ENCODE data around the gene TXLNB. TPM values are rescaled to one million over a fixed set of nuclear protein-coding genes. Genes with fewer than 3 reads are reported as not detected.

Gene TXLNB
- total RNA-seq, 3 donors from 2014 or later (not counting 1 experiment from before 2014, with no cell fraction given): 0.24 to 0.93 (median 0.50) TPM

GRCh38 chr6:139306291-139306981 is 14.6 kb upstream of the TXLNB start:
- Histone ChIP-seq H3K27me3 (ENCODE audit: control insufficient read depth, insufficient read depth, low read length) (no peaks in the 10 kb centered on the region), H3K9me3 (ENCODE audit: control insufficient read depth, insufficient read depth, low read length) (no peaks in the 10 kb centered on the region), H3K36me3 (ENCODE audit: control insufficient read depth, insufficient read depth, low read length) (no peaks in the 10 kb centered on the region), H3K4me3 (ENCODE audit: low read length) (no peak overlapping the region), H3K4me1 (ENCODE audit: control insufficient read depth, insufficient read depth, low read length) (no peaks in the 10 kb centered on the region), H3K27ac (ENCODE audit: low read length) (no peak overlapping the region)
- no peak overlapping the region for H3K4me3 Mint-ChIP-seq
- ATAC-seq: no peak
- no peak for DNase-seq
- TF ChIP-seq, protein P1, sequence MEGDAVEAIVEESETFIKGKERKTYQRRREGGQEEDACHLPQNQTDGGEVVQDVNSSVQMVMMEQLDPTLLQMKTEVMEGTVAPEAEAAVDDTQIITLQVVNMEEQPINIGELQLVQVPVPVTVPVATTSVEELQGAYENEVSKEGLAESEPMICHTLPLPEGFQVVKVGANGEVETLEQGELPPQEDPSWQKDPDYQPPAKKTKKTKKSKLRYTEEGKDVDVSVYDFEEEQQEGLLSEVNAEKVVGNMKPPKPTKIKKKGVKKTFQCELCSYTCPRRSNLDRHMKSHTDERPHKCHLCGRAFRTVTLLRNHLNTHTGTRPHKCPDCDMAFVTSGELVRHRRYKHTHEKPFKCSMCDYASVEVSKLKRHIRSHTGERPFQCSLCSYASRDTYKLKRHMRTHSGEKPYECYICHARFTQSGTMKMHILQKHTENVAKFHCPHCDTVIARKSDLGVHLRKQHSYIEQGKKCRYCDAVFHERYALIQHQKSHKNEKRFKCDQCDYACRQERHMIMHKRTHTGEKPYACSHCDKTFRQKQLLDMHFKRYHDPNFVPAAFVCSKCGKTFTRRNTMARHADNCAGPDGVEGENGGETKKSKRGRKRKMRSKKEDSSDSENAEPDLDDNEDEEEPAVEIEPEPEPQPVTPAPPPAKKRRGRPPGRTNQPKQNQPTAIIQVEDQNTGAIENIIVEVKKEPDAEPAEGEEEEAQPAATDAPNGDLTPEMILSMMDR (IDR thresholded peaks at IDR 0.05): no peak
- no peak overlapping the region for H3K27ac Mint-ChIP-seq
- H3K4me1 Mint-ChIP-seq: no peaks in the 10 kb centered on the region
- 80% methylated on average over 3 of the region's 3 CpGs for WGBS (ENCODE audit: insufficient coverage)
- intact Hi-C loops (cut with micrococcal nuclease): no loop called here
- no peaks in the 10 kb centered on the region for H3K9me3 Mint-ChIP-seq
- no peaks in the 10 kb centered on the region for H3K27me3 Mint-ChIP-seq (ENCODE audit: low read depth in 2 of 2)
- no peaks in the 10 kb centered on the region for H3K36me3 Mint-ChIP-seq

- ATAC-seq (no peak), DNase-seq (no peak)
- TF ChIP-seq, protein P1 (IDR thresholded peaks at IDR 0.05): no peak
- Histone ChIP-seq H3K27ac (ENCODE audit: low read length) (no peak overlapping the region), H3K9me3 (ENCODE audit: control insufficient read depth, insufficient read depth, low read length) (no peaks in the 10 kb centered on the region), H3K4me3 (ENCODE audit: low read length) (no peak overlapping the region), H3K27me3 (ENCODE audit: control insufficient read depth, insufficient read depth, low read length) (no peaks in the 10 kb centered on the region), H3K36me3 (ENCODE audit: control insufficient read depth, insufficient read depth, low read length) (no peaks in the 10 kb centered on the region), H3K4me1 (ENCODE audit: control insufficient read depth, insufficient read depth, low read length) (no peaks in the 10 kb centered on the region)
- no peaks in the 10 kb centered on the region for H3K9me3 Mint-ChIP-seq
- WGBS (ENCODE audit: insufficient coverage): 78% methylated on average over 2 of the region's 2 CpGs
- H3K36me3 Mint-ChIP-seq: no peaks in the 10 kb centered on the region
- intact Hi-C loops (cut with micrococcal nuclease): no loop called here
- no peaks in the 10 kb centered on the region for H3K27me3 Mint-ChIP-seq (ENCODE audit: low read depth in 2 of 2)
- no peak overlapping the region for H3K27ac Mint-ChIP-seq
- no peak overlapping the region for H3K4me3 Mint-ChIP-seq
- no peaks in the 10 kb centered on the region for H3K4me1 Mint-ChIP-seq
Measured at GRCh38 chr6:139303185-139303584, 11.4 kb upstream of the TXLNB start.

GRCh38 chr6:139297921-139298320 is 6.1 kb upstream of the TXLNB start:
- ATAC-seq (no peak), DNase-seq (no peak)
- TF ChIP-seq, protein P1 (IDR thresholded peaks at IDR 0.05): no peak
- no peak overlapping the region for H3K4me3 ChIP-seq (ENCODE audit: low read length)
- H3K27ac Mint-ChIP-seq: no peak overlapping the region
- no peak overlapping the region for H3K27ac ChIP-seq (ENCODE audit: low read length)
- no peaks in the 10 kb centered on the region for H3K9me3 ChIP-seq (ENCODE audit: control insufficient read depth, insufficient read depth, low read length)
- H3K4me1 ChIP-seq (ENCODE audit: control insufficient read depth, insufficient read depth, low read length): peaks cover 4% of the 10 kb centered on the region
- peaks cover 5 to 13% of the 10 kb centered on the region in 2 donors for H3K4me1 Mint-ChIP-seq
- no peaks in the 10 kb centered on the region for H3K36me3 Mint-ChIP-seq
- H3K27me3 Mint-ChIP-seq (ENCODE audit: low read depth in 2 of 2): no peaks in the 10 kb centered on the region
- H3K4me3 Mint-ChIP-seq: no peak overlapping the region
- no peaks in the 10 kb centered on the region for H3K27me3 ChIP-seq (ENCODE audit: control insufficient read depth, insufficient read depth, low read length)
- intact Hi-C loops (cut with micrococcal nuclease): no loop called here
- H3K36me3 ChIP-seq (ENCODE audit: control insufficient read depth, insufficient read depth, low read length): no peaks in the 10 kb centered on the region
- H3K9me3 Mint-ChIP-seq: no peaks in the 10 kb centered on the region

DNA sequence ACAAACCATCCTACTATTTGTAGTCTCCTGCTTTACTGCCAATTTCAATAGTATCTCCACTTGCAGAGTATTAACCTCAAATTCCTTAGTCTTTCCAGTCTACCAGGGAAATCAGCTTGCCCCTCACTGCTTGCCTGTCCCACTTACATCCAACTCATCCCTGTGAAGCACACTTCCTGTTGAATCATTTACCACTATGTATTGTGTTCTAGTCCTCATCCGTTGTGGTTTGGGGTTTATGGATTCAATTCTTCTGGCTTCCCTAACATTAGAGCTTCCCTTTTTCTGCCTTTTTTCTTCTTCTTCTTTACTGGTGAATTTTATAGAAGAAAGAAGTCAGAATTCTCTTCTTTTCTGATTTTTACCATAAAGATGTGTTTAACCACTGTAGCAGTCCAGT is 5.1 kb upstream of the TXLNB start:
- no CpG with 5 or more reads among the region's 1 CpG for WGBS (ENCODE audit: insufficient coverage)
- Histone ChIP-seq H3K4me1 (ENCODE audit: control insufficient read depth, insufficient read depth, low read length) (peaks cover 14% of the 10 kb centered on the region), H3K27me3 (ENCODE audit: control insufficient read depth, insufficient read depth, low read length) (no peaks in the 10 kb centered on the region), H3K9me3 (ENCODE audit: control insufficient read depth, insufficient read depth, low read length) (no peaks in the 10 kb centered on the region), H3K36me3 (ENCODE audit: control insufficient read depth, insufficient read depth, low read length) (no peaks in the 10 kb centered on the region), H3K27ac (ENCODE audit: low read length) (no peak overlapping the region), H3K4me3 (ENCODE audit: low read length) (no peak overlapping the region)
- H3K4me1 Mint-ChIP-seq: peaks cover 15 to 23% of the 10 kb centered on the region in 2 donors
- no peaks in the 10 kb centered on the region for H3K9me3 Mint-ChIP-seq
- ATAC-seq: no peak
- intact Hi-C loops (cut with micrococcal nuclease): no loop called here
- no peak overlapping the region for H3K27ac Mint-ChIP-seq
- H3K27me3 Mint-ChIP-seq (ENCODE audit: low read depth in 2 of 2): no peaks in the 10 kb centered on the region
- DNase-seq: no peak
- TF ChIP-seq, protein P1 (IDR thresholded peaks at IDR 0.05): no peak
- no peak overlapping the region for H3K4me3 Mint-ChIP-seq
- H3K36me3 Mint-ChIP-seq: no peaks in the 10 kb centered on the region
